Measurements from ENCODE around the gene KPNB1. TPM values are rescaled to one million over a fixed set of nuclear protein-coding genes. Genes with fewer than 3 reads are reported as not detected.

The KPNB1 gene
- total RNA-seq, 1 donor from 2014 or later, result 642 TPM

GRCh38 chr17:47636273-47637030 is 13.3 kb upstream of the KPNB1 start:
- no peaks in the 10 kb centered on the region for H3K4me1 Mint-ChIP-seq
- H3K27me3 Mint-ChIP-seq (ENCODE audit: low read depth), result no peaks in the 10 kb centered on the region
- H3K36me3 Mint-ChIP-seq (ENCODE audit: low read depth), result no peaks in the 10 kb centered on the region
- TF ChIP-seq, protein P1, sequence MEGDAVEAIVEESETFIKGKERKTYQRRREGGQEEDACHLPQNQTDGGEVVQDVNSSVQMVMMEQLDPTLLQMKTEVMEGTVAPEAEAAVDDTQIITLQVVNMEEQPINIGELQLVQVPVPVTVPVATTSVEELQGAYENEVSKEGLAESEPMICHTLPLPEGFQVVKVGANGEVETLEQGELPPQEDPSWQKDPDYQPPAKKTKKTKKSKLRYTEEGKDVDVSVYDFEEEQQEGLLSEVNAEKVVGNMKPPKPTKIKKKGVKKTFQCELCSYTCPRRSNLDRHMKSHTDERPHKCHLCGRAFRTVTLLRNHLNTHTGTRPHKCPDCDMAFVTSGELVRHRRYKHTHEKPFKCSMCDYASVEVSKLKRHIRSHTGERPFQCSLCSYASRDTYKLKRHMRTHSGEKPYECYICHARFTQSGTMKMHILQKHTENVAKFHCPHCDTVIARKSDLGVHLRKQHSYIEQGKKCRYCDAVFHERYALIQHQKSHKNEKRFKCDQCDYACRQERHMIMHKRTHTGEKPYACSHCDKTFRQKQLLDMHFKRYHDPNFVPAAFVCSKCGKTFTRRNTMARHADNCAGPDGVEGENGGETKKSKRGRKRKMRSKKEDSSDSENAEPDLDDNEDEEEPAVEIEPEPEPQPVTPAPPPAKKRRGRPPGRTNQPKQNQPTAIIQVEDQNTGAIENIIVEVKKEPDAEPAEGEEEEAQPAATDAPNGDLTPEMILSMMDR (conservative IDR thresholded peaks at IDR 0.05), result no peak
- H3K9me3 Mint-ChIP-seq, result no peaks in the 10 kb centered on the region
- H3K27ac Mint-ChIP-seq (ENCODE audit: unreplicated experiment), result no peak overlapping the region
- no peak overlapping the region for H3K4me3 Mint-ChIP-seq
- no peak for DNase-seq (ENCODE audit: low read depth, low spot score)

- Mint-ChIP-seq H3K27ac (ENCODE audit: unreplicated experiment) (no peak overlapping the region), H3K4me3 (no peak overlapping the region), H3K4me1 (no peaks in the 10 kb centered on the region), H3K36me3 (ENCODE audit: low read depth) (no peaks in the 10 kb centered on the region), H3K9me3 (no peaks in the 10 kb centered on the region), H3K27me3 (ENCODE audit: low read depth) (no peaks in the 10 kb centered on the region)
- TF ChIP-seq, protein P1 (conservative IDR thresholded peaks at IDR 0.05), result no peak
- DNase-seq (ENCODE audit: low read depth, low spot score), result no peak
Observed at GRCh38 chr17:47638903-47639302, 10.8 kb upstream of the KPNB1 start.

DNA sequence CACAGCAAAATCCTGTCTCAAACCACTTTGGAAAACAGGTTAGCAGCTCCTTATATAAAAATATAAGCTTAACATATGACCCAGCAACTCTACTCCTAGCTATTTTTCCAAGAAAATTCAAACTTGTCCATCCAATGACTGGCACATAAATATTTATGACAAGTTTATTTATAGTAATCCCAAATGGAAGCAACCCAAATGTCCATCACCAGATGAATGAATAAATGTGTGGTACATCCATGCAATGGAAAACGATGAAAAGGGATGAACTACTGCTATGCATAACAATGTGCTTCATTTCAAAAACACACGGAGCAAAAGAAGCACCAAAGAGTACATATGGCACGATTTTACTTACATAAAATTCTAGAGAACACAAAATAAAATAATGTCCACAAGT is 9.6 kb upstream of the KPNB1 start:
- Mint-ChIP-seq H3K4me3 (no peak overlapping the region), H3K9me3 (no peaks in the 10 kb centered on the region), H3K36me3 (ENCODE audit: low read depth) (peaks cover 2% of the 10 kb centered on the region), H3K4me1 (peaks cover 3% of the 10 kb centered on the region), H3K27me3 (ENCODE audit: low read depth) (no peaks in the 10 kb centered on the region), H3K27ac (ENCODE audit: unreplicated experiment) (no peak overlapping the region)
- TF ChIP-seq, protein P1 (conservative IDR thresholded peaks at IDR 0.05), result no peak
- no peak for DNase-seq (ENCODE audit: low read depth, low spot score)

GRCh38 chr17:47641202-47641601 is 8.5 kb upstream of the KPNB1 start:
- Mint-ChIP-seq H3K27me3 (ENCODE audit: low read depth) (no peaks in the 10 kb centered on the region), H3K4me3 (no peak overlapping the region), H3K4me1 (peaks cover 3% of the 10 kb centered on the region), H3K36me3 (ENCODE audit: low read depth) (peaks cover 2% of the 10 kb centered on the region), H3K9me3 (no peaks in the 10 kb centered on the region), H3K27ac (ENCODE audit: unreplicated experiment) (no peak overlapping the region)
- TF ChIP-seq, protein P1 (conservative IDR thresholded peaks at IDR 0.05), result no peak
- no peak for DNase-seq (ENCODE audit: low read depth, low spot score)

GRCh38 chr17:47643116-47643515 is 6.6 kb upstream of the KPNB1 start:
- no peak overlapping the region for H3K27ac Mint-ChIP-seq (ENCODE audit: unreplicated experiment)
- no peaks in the 10 kb centered on the region for H3K27me3 Mint-ChIP-seq (ENCODE audit: low read depth)
- H3K9me3 Mint-ChIP-seq, result no peaks in the 10 kb centered on the region
- TF ChIP-seq, protein P1 (conservative IDR thresholded peaks at IDR 0.05), result no peak
- no peak overlapping the region for H3K4me3 Mint-ChIP-seq
- DNase-seq (ENCODE audit: low read depth, low spot score), result no peak
- peaks cover 2% of the 10 kb centered on the region for H3K36me3 Mint-ChIP-seq (ENCODE audit: low read depth)
- peaks cover 3% of the 10 kb centered on the region for H3K4me1 Mint-ChIP-seq
